ENCODE data around the gene FNDC8. TPM values are rescaled to one million over a fixed set of nuclear protein-coding genes. Genes with fewer than 3 reads are reported as not detected.

Gene FNDC8
- total and polyA plus RNA-seq, 2 experiments from 2014 or later: not detected

- no peak for TF ChIP-seq CTCF (IDR thresholded peaks at IDR 0.05; ENCODE audit: low read depth, low read length)
- H3K9me3 ChIP-seq (ENCODE audit: low read depth): no peaks in the 10 kb centered on the region
- H3K27me3 ChIP-seq: peaks cover 13% of the 10 kb centered on the region
- H3K4me3 ChIP-seq: no peak overlapping the region
- no peak for DNase-seq (ENCODE audit: low read depth in 1 of 2, low spot score in 1 of 2)
- no peaks in the 10 kb centered on the region for H3K36me3 ChIP-seq
- H3K27ac ChIP-seq: no peak overlapping the region
- no peaks in the 10 kb centered on the region for H3K4me1 ChIP-seq (ENCODE audit: low read depth)
These were observed 4.6 kb upstream of the FNDC8 start for GRCh38 chr17:35116845-35117244.

GRCh38 chr17:35117984-35118383, 3.4 kb upstream of the FNDC8 start:
- no peaks in the 10 kb centered on the region for H3K36me3 ChIP-seq
- no peak overlapping the region for H3K27ac ChIP-seq
- H3K9me3 ChIP-seq (ENCODE audit: low read depth): no peaks in the 10 kb centered on the region
- H3K4me1 ChIP-seq (ENCODE audit: low read depth): no peaks in the 10 kb centered on the region
- H3K4me3 ChIP-seq: no peak overlapping the region
- peak in 1 of 2 donors; percentile 36 for DNase-seq (ENCODE audit: low read depth in 1 of 2, low spot score in 1 of 2)
- H3K27me3 ChIP-seq: peaks cover 16% of the 10 kb centered on the region
- TF ChIP-seq CTCF (IDR thresholded peaks at IDR 0.05; ENCODE audit: low read depth, low read length): peak; percentile 18

- no peaks in the 10 kb centered on the region for H3K4me1 ChIP-seq (ENCODE audit: low read depth)
- H3K36me3 ChIP-seq: no peaks in the 10 kb centered on the region
- no peak within 1 kb of the TSS for H3K27ac ChIP-seq
- peak; percentile 74 for TF ChIP-seq CTCF (IDR thresholded peaks at IDR 0.05; ENCODE audit: low read depth, low read length)
- H3K4me3 ChIP-seq: peak within 1 kb of the TSS; percentile 59
- H3K9me3 ChIP-seq (ENCODE audit: low read depth): no peaks in the 10 kb centered on the region
- peak; percentile 79 to 89 for DNase-seq (ENCODE audit: low read depth in 1 of 2, low spot score in 1 of 2)
- peaks cover 18% of the 10 kb centered on the region for H3K27me3 ChIP-seq
These were observed 1.8 kb upstream of the FNDC8 start, which contains the start of gene RAD51D for GRCh38 chr17:35119370-35120165. RAD51D (minus strand) TSS chr17:35119860; CDS start chr17:35119613, 247 bp downstream.

- Histone ChIP-seq H3K9me3 (ENCODE audit: low read depth) (no peaks in the 10 kb centered on the region), H3K4me1 (ENCODE audit: low read depth) (no peaks in the 10 kb centered on the region), H3K27me3 (peaks cover 3% of the 10 kb centered on the region), H3K36me3 (peaks cover 4% of the 10 kb centered on the region), H3K27ac (peak overlapping the region; percentile 29), H3K4me3 (no peak overlapping the region)
- peak in 1 of 2 donors; percentile 94 for DNase-seq (ENCODE audit: low read depth in 1 of 2, low spot score in 1 of 2)
- TF ChIP-seq CTCF (IDR thresholded peaks at IDR 0.05; ENCODE audit: low read depth, low read length): no peak
These were observed 6.5 kb downstream of the FNDC8 start for GRCh38 chr17:35127751-35128514.

- Histone ChIP-seq H3K27ac (no peak overlapping the region), H3K4me1 (ENCODE audit: low read depth) (no peaks in the 10 kb centered on the region), H3K4me3 (no peak overlapping the region), H3K36me3 (peaks cover 15% of the 10 kb centered on the region), H3K27me3 (no peaks in the 10 kb centered on the region), H3K9me3 (ENCODE audit: low read depth) (no peaks in the 10 kb centered on the region)
- no peak for TF ChIP-seq CTCF (IDR thresholded peaks at IDR 0.05; ENCODE audit: low read depth, low read length)
- no peak for DNase-seq (ENCODE audit: low read depth in 1 of 2, low spot score in 1 of 2)
These were observed 7.9 kb downstream of the FNDC8 start for GRCh38 chr17:35129154-35129972.
